ENCODE data around the gene OMD.

GRCh38 chr9:92405818-92406217, 18.5 kb downstream of the OMD start:
- TF ChIP-seq ZNF764 (CRISPR knock-in tag; IDR thresholded peaks at IDR 0.05; ENCODE audit: low read depth) (no peak), EGR1 (conservative IDR thresholded peaks at IDR 0.05) (no peak), ZSCAN29 (IDR thresholded peaks at IDR 0.05) (no peak), ELK1 (CRISPR knock-in tag; IDR thresholded peaks at IDR 0.05) (no peak), HDAC6 (IDR thresholded peaks at IDR 0.05; ENCODE audit: low read depth, low read length) (no peak), ZNF449 (CRISPR knock-in tag; IDR thresholded peaks at IDR 0.05) (no peak), BRCA1 (IDR thresholded peaks at IDR 0.05) (no peak), BRCA1 (CRISPR knock-in tag; IDR thresholded peaks at IDR 0.05) (no peak), TFAP4 (CRISPR knock-in tag; IDR thresholded peaks at IDR 0.05; ENCODE audit: borderline replicate concordance) (no peak), ZNF584 (CRISPR knock-in tag; IDR thresholded peaks at IDR 0.05; ENCODE audit: low read depth) (no peak), YY1 (IDR thresholded peaks at IDR 0.05; ENCODE audit: borderline replicate concordance in 1 of 3, control insufficient read depth in 1 of 3, extremely low read depth in 1 of 3, insufficient read depth in 3 of 3, insufficient read length in 1 of 3, insufficient replicate concordance in 2 of 3, low read depth in 1 of 3, low read length in 2 of 3) (no peak), PCBP1 (IDR thresholded peaks at IDR 0.05; ENCODE audit: low read depth, low read length, poor library complexity, severe bottlenecking) (no peak), MCM3 (IDR thresholded peaks at IDR 0.05) (no peak), MXI1 (IDR thresholded peaks at IDR 0.05; ENCODE audit: low read depth, low read length) (no peak)
